Fibroblast of skin of left quadriceps (primary cell): ENCODE data around the gene NAT14.

Source experiments
- DNase-seq, 2 experiments: peaks; one replicate each; pipeline ENCODE4 v3.0.0-alpha.2; 2013; ENCODE audit warnings: low read depth in 2 of 2

Gene NAT14

GRCh38 chr19:55453511-55454260, 31.3 kb upstream of the NAT14 start:
- no peak for DNase-seq

- DNase-seq = no peak
These were observed 30.2 kb upstream of the NAT14 start for GRCh38 chr19:55454787-55455243.

GRCh38 chr19:55455576-55456235, 29.3 kb upstream of the NAT14 start:
- DNase-seq = no peak

- DNase-seq = no peak
These were observed 28.6 kb upstream of the NAT14 start for GRCh38 chr19:55456347-55456746.

- DNase-seq = no peak
These were observed 27.1 kb upstream of the NAT14 start for GRCh38 chr19:55457683-55458457.

GRCh38 chr19:55459551-55459949, 25.4 kb upstream of the NAT14 start:
- DNase-seq = no peak

GRCh38 chr19:55459950-55460657, 24.9 kb upstream of the NAT14 start:
- no peak for DNase-seq

- peak; percentile 61 to 63 for DNase-seq
These were observed 24.2 kb upstream of the NAT14 start for GRCh38 chr19:55460670-55461258.

- peak; percentile 99 for DNase-seq
These were observed 23.6 kb upstream of the NAT14 start, which contains the start of gene ISOC2 for GRCh38 chr19:55461259-55461973. ISOC2 (minus strand) TSS chr19:55461642; CDS start chr19:55456486, 5,156 bp downstream.

GRCh38 chr19:55461974-55462626, 22.9 kb upstream of the NAT14 start:
- no peak for DNase-seq

GRCh38 chr19:55462722-55463121, 22.3 kb upstream of the NAT14 start:
- no peak for DNase-seq

- no peak for DNase-seq
These were observed 21.4 kb upstream of the NAT14 start for GRCh38 chr19:55463583-55464031.

- no peak for DNase-seq
These were observed 20.8 kb upstream of the NAT14 start for GRCh38 chr19:55464039-55464661.

- DNase-seq = no peak
These were observed 20.3 kb upstream of the NAT14 start, which contains the start of gene C19orf85 for GRCh38 chr19:55464662-55465054. C19orf85 (minus strand) TSS chr19:55464751; CDS start chr19:55464554, 197 bp downstream.

GRCh38 chr19:55465460-55466240, 19.3 kb upstream of the NAT14 start:
- DNase-seq = no peak

GRCh38 chr19:55466241-55466614, 18.8 kb upstream of the NAT14 start:
- DNase-seq = no peak

GRCh38 chr19:55467236-55468053, 17.5 kb upstream of the NAT14 start:
- no peak for DNase-seq

GRCh38 chr19:55468054-55468393, 17.0 kb upstream of the NAT14 start:
- DNase-seq = no peak
